Stimulated activated naive CD4-positive, alpha-beta T cell (primary cell): Measurements from ENCODE around the gene ARVCF.

Experiments used
- DNase-seq, 6 experiments: peaks; one replicate each; lab custom pipeline; 2025; lab: John Stamatoyannopoulos, UW

Gene ARVCF

GRCh38 chr22:20029550-20030225, 13.1 kb upstream of the ARVCF start:
- no peak for DNase-seq

- DNase-seq = no peak
These were observed 12.4 kb upstream of the ARVCF start for GRCh38 chr22:20028855-20029549.

DNA sequence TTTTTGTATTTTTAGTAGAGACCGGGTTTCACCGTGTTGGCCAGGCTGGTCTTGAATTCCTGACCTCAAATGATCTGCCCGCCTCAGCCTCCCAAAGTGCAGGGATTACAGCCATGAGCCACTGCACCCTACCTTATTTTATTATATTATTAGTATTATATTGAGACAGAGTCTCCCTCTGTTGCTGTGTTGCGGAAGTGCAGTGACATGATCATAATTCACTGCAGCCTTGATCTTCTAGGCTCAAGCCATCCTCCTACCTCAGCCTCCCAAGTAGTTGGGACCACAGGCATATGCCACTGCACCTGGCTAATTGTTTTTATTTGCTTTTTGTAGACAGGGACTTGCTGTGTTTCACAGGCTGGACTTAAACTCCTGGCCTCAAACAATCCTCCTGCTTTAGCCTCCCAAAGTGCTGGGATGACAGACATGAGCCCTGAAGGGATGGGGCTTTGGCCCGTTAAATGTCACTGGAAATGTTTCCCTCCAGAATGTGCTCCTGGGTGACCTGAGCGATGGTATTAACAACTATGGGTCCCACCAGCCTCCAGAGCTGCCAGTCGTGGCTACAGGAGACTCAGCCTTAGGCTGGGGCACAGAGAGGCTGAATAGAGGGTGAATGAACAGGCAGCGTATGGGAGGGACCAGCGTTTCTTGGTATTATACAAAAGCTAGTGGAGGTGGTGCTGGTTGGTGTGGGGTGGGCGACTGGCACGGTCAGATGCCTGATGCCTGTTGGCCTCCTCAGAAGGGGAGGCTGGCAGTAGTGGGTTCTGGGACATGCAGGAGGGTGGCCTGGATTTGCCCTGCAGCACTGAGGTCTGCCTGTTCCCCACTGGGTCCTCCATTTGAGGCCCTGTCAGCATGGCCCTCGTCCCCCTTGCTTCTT, 11.6 kb upstream of the ARVCF start:
- peak in 1 of 6 experiments; percentile 19 for DNase-seq

DNA sequence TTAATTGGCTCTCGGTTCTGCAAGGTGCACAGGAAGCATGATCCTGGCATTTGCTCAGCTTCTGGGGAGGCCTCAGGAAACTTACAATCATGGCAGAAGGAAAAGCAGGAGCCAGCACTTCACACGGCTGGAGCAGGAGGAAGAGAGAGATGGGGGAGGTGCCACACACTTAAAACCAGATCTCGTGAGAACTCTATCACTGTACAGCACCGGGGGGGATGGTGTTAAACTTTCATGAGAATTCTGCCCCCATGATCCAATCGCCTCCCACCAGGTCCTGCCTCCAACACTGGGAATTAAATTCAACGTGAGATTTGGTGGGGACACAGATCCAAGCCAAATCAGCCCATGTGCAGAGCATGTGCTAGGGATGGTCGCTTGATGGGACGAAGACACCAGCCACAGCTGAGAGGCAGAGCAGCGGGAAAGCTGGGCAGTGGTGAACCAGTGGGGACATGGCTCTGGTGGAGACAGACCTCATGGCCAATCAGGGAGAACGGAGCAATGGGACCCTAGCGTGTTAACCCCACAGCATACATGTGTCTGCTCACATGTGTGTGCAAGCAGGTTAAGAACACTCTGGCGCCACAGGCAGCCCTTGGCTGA, 10.5 kb upstream of the ARVCF start:
- DNase-seq = no peak

DNA sequence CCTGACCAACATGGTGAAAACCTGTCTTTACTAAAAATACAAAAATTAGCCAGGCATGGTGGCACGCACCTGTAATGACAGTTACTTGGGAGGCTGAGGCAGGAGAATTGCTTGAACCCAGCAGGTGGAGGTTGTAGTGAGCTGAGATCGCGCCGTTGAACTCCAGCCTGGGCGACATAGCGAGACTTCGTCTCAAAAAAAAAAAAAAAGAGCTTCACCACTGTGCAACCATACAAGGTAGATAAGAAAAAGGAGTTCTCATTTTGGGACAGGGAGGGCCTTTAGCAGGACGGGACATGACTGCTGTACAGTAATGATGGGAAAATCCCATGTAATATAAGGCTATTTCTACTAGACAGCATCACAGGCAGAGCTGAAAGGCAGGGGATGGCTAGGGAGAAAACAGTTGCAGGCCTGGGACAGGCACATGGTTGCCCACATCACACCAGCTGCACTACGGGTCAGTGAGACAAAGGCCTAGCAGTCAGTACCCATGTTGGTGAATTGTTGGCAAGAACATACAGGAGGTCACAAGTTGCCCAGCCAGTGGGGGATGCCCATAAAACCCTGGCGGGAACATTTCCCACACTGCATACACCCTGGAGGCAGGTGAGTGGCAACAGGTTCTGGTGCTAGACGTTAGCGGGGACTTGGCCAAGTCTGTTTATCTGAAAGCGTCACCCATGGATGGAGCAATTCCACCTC, 9.7 kb upstream of the ARVCF start:
- no peak for DNase-seq

GRCh38 chr22:20025401-20026203, 9.0 kb upstream of the ARVCF start:
- no peak for DNase-seq

- DNase-seq = no peak
These were observed 8.2 kb upstream of the ARVCF start for GRCh38 chr22:20024650-20025397.

- DNase-seq = no peak
These were observed 7.6 kb upstream of the ARVCF start for GRCh38 chr22:20024225-20024624.

- no peak for DNase-seq
These were observed 6.5 kb upstream of the ARVCF start for GRCh38 chr22:20022978-20023613.

GRCh38 chr22:20022231-20022977, 5.8 kb upstream of the ARVCF start:
- DNase-seq = no peak

- peak in 1 of 6 experiments; percentile 27 for DNase-seq
These were observed 4.9 kb upstream of the ARVCF start for GRCh38 chr22:20021196-20022181.

- peak; percentile 86 to 95 (median 89) for DNase-seq
These were observed 4.0 kb upstream of the ARVCF start, which contains the start of gene TANGO2 for GRCh38 chr22:20020533-20021195. TANGO2 (plus strand) TSS chr22:20021110; CDS start chr22:20036799, 15,689 bp downstream.

DNA sequence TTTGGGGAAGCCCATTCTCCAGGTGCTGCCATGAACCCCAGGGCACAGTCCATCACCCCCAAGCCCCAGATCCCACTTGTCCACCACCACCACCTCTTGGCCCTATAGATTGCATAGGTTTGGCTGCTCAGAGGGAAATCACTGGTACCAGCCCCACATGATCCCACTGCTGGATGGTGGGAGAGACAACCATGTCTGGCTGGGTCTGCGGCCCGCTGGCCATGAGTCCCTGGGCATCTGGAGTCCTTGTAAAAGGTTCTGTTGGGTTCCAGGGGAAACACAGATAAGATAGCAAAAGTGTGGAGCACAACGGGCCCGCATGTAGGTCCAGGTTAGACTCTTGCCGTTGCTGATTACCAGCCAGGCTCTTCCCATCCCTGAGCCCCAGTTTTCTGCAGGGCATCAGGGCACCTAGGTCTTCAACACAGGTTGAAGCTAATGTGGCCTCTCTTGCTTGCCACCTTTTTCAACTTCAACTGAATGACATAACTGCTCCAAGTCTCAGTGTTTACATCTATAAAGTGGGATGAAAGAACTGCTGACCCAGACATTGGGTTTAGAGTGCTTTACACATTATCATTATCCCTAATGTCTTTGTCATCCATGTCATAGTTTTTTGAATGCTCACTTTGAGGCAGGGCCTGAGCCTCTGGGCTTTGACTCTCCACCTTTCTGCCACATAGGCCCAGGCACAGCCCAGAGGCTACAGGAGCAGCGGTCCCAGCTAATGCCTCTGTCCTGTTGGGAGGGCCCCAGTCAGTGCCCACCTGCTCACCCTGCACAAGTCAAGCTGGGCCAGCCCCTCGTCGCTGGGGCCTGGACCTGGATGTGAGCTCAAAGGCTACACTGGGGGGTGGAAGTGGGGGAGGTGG, 3.3 kb upstream of the ARVCF start:
- DNase-seq = peak in 1 of 6 experiments; percentile 19

GRCh38 chr22:20018001-20018400, 1.4 kb upstream of the ARVCF start:
- no peak for DNase-seq

GRCh38 chr22:20017622-20017958, 967 bp upstream of the ARVCF start:
- DNase-seq = no peak
